CD4-positive, alpha-beta T cell (primary cell): ENCODE results near the gene PPM1L. TPM values are rescaled to one million over a fixed set of nuclear protein-coding genes. Genes with fewer than 3 reads are reported as not detected.

ENCODE experiments used
- ATAC-seq: fragments of 200-7000 bp; cut with Tn5 transposase; one replicate; pipeline ENCODE4 v1.10.0; 2022; ENCODE audit warnings: mild to moderate bottlenecking; ENCODE audit not compliant: poor library complexity
- CTCF ChIA-PET: fragments of 350-600 bp; sonication (Branson Sonifier 250); formaldehyde crosslinking; loops from one replicate; lab custom pipeline; 2021; ENCODE audit warnings: antibody characterized with exemption, inconsistent platforms; lab: Charles Lee
- POLR2A ChIA-PET: fragments of 350-600 bp; sonication (Branson Sonifier 250); formaldehyde crosslinking; loops from one replicate; lab custom pipeline; 2021; ENCODE audit warnings: antibody characterized with exemption, inconsistent platforms; lab: Charles Lee
- DNase-seq, 14 experiments: peaks; one replicate each; pipeline ENCODE4 v3.0.0-alpha.2; 2013 to 2020; ENCODE audit warnings: mixed read lengths in 2 of 14
- H3K27ac ChIP-seq, 2 donors: one replicate each; pipeline versions ENCODE4 v1.5.1 to v1.7.0; 2013; ENCODE audit warnings: low read length in 2 of 2, low read depth in 1 of 2, mild to moderate bottlenecking in 1 of 2
- H3K27me3 ChIP-seq, 2 experiments: 1 replicate in 1 of 2; 2 replicates in 1 of 2; pipeline versions ENCODE4 v1.6.1 to v1.7.0; 2013; ENCODE audit warnings: low read length in 2 of 2, control low read depth in 1 of 2, mild to moderate bottlenecking in 1 of 2, moderate library complexity in 1 of 2; ENCODE audit not compliant: insufficient read depth in 2 of 2, control insufficient read depth in 1 of 2
- H3K36me3 ChIP-seq: one replicate; pipeline ENCODE4 v1.6.1; 2013; ENCODE audit warnings: low read length, control low read depth; ENCODE audit not compliant: insufficient read depth
- H3K4me1 ChIP-seq: one replicate; pipeline ENCODE4 v1.6.1; 2013; ENCODE audit warnings: low read length, control low read depth; ENCODE audit not compliant: insufficient read depth
- H3K4me3 ChIP-seq: one replicate; pipeline ENCODE4 v1.5.1; 2013; ENCODE audit warnings: mild to moderate bottlenecking, low read length, moderate library complexity
- H3K9me3 ChIP-seq, 2 experiments: 1 replicate in 1 of 2; 2 replicates in 1 of 2; pipeline versions ENCODE4 v1.6.1 to v1.7.0; 2013; ENCODE audit warnings: low read length in 2 of 2, mild to moderate bottlenecking in 2 of 2, control low read depth in 1 of 2, moderate library complexity in 1 of 2; ENCODE audit not compliant: control insufficient read depth in 1 of 2, insufficient read depth in 1 of 2
- H3K27ac Mint-ChIP-seq: one replicate; pipeline ENCODE4 v1.8.0; 2020; ENCODE audit warnings: mixed read lengths
- H3K27me3 Mint-ChIP-seq: one replicate; pipeline ENCODE4 v1.8.0; 2021; ENCODE audit warnings: mixed read lengths
- H3K36me3 Mint-ChIP-seq: one replicate; pipeline ENCODE4 v1.8.0; 2021; ENCODE audit warnings: low read depth, mixed read lengths
- H3K4me1 Mint-ChIP-seq: one replicate; pipeline ENCODE4 v1.8.0; 2021; ENCODE audit warnings: low read depth, mixed read lengths
- H3K4me3 Mint-ChIP-seq: one replicate; pipeline ENCODE4 v1.8.0; 2020; ENCODE audit warnings: mild to moderate bottlenecking, mixed read lengths
- H3K9me3 Mint-ChIP-seq: one replicate; pipeline ENCODE4 v1.8.0; 2020; ENCODE audit warnings: mixed read lengths
- CTCF ChIP-seq: fragments of 200-600 bp; IDR thresholded peaks from one replicate; pipeline ENCODE4 v1.8.0; 2022; ENCODE audit warnings: antibody characterized with exemption, mild to moderate bottlenecking
- intact Hi-C, 2 experiments: fragments of 100-400 bp; cut with DNase I in 1 of 2; cut with micrococcal nuclease in 1 of 2; formaldehyde crosslinking; loops; one replicate each; pipeline versions ENCODE4 v1.15.1 to v1.9.0; 2023 to 2025; cut with DNase I, micrococcal nuclease
- total RNA-seq, 174 experiments: library from RNA in 2 of 174; stranded (reverse) in 2 of 174; gene quantifications; one replicate each; pipeline ENCODE4 v1.2.3 and lab custom pipeline; 2021 to 2026

The PPM1L gene
- total RNA-seq, 2 experiments from 2014 or later: 3.0 to 3.4 TPM

GRCh38 chr3:160719710-160720109, 36.3 kb upstream of the PPM1L start:
- H3K4me1 Mint-ChIP-seq: no peaks in the 10 kb centered on the region
- H3K27me3 Mint-ChIP-seq: peaks cover 20% of the 10 kb centered on the region
- DNase-seq (no peak), ATAC-seq (no peak)
- H3K27ac ChIP-seq: no peak overlapping the region
- peaks cover 0 to 7% of the 10 kb centered on the region in 2 experiments for H3K9me3 ChIP-seq
- H3K9me3 Mint-ChIP-seq: no peaks in the 10 kb centered on the region
- no peaks in the 10 kb centered on the region for H3K36me3 ChIP-seq
- no peak overlapping the region for H3K4me3 Mint-ChIP-seq
- ChIA-PET POLR2A (no interaction called here), CTCF (no interaction called here)
- no peak overlapping the region for H3K4me3 ChIP-seq
- H3K36me3 Mint-ChIP-seq: no peaks in the 10 kb centered on the region
- H3K27me3 ChIP-seq: no peaks in the 10 kb centered on the region
- H3K27ac Mint-ChIP-seq: no peak overlapping the region
- H3K4me1 ChIP-seq: no peaks in the 10 kb centered on the region
- no peak for TF ChIP-seq CTCF
- intact Hi-C loops: loop anchor here in 1 of 2 experiments (5.0 kb wide), 1 partner anchor 63 kb away; no protein-coding TSS in a partner anchor

- no peaks in the 10 kb centered on the region for H3K36me3 ChIP-seq
- no peak for TF ChIP-seq CTCF
- Mint-ChIP-seq H3K27ac (no peak overlapping the region), H3K9me3 (no peaks in the 10 kb centered on the region), H3K4me1 (no peaks in the 10 kb centered on the region), H3K4me3 (no peak overlapping the region), H3K27me3 (peaks cover 20% of the 10 kb centered on the region), H3K36me3 (no peaks in the 10 kb centered on the region)
- ChIA-PET CTCF (no interaction called here), POLR2A (no interaction called here)
- intact Hi-C loops: no loop called here
- no peak overlapping the region for H3K4me3 ChIP-seq
- no peak overlapping the region for H3K27ac ChIP-seq
- H3K27me3 ChIP-seq: no peaks in the 10 kb centered on the region
- DNase-seq: no peak
- no peak for ATAC-seq
- H3K4me1 ChIP-seq: no peaks in the 10 kb centered on the region
- peaks cover 0 to 7% of the 10 kb centered on the region in 2 experiments for H3K9me3 ChIP-seq
These were observed 35.8 kb upstream of the PPM1L start for GRCh38 chr3:160720123-160720746.

GRCh38 chr3:160722331-160722730, 33.7 kb upstream of the PPM1L start:
- Mint-ChIP-seq H3K9me3 (no peaks in the 10 kb centered on the region), H3K4me1 (no peaks in the 10 kb centered on the region), H3K27me3 (peaks cover 15% of the 10 kb centered on the region), H3K36me3 (no peaks in the 10 kb centered on the region), H3K27ac (no peak overlapping the region), H3K4me3 (no peak overlapping the region)
- intact Hi-C loops: no loop called here
- Histone ChIP-seq H3K36me3 (no peaks in the 10 kb centered on the region), H3K9me3 (peaks cover 0 to 7% of the 10 kb centered on the region in 2 experiments), H3K27me3 (no peaks in the 10 kb centered on the region), H3K4me3 (no peak overlapping the region), H3K27ac (no peak overlapping the region), H3K4me1 (no peaks in the 10 kb centered on the region)
- DNase-seq: no peak
- POLR2A ChIA-PET: no interaction called here
- TF ChIP-seq CTCF: no peak
- ATAC-seq: no peak
- CTCF ChIA-PET: no interaction called here
